Left cardiac atrium (tissue), 4 donors: ENCODE data around the gene RNASE12. TPM values are rescaled to one million over a fixed set of nuclear protein-coding genes. Genes with fewer than 3 reads are reported as not detected.

ENCODE experiments used
- ATAC-seq, 2 donors: fragments of 200-7000 bp; cut with Tn5 transposase; one replicate each; pipeline ENCODE4 v1.9.1; 2020; ENCODE audit warnings: mild to moderate bottlenecking in 2 of 2, moderate library complexity in 2 of 2
- DNase-seq: peaks from one replicate; pipeline ENCODE4 v3.0.0-alpha.2; 2020
- intact Hi-C, 2 donors: fragments of 100-400 bp; cut with DNase I; formaldehyde crosslinking; loops; one replicate each; pipeline versions ENCODE4 v1.14.1 to v1.15.1; 2022 to 2023
- total RNA-seq, 2 donors: library from RNA; stranded (reverse); fragmentation: NEBNext Ultra II Directional; extraction: Animal tissue kit (Norgen Biotek cat#: 25700); gene quantifications; one replicate each; pipeline ENCODE4 v1.2.1, GENCODE V29; 2021
- donor health status: DM: no; HTN: yes; CAD: no.
- donor health status: DM: no; HTN: yes; CAD: no; lungs with severe emphysema.
- donor health status: DM: yes; HTN: yes; CAD: no.
- donor health status: Dilated cardiomyopathy.

The RNASE12 gene
- total RNA-seq, 2 donors from 2014 or later, result not detected

DNA sequence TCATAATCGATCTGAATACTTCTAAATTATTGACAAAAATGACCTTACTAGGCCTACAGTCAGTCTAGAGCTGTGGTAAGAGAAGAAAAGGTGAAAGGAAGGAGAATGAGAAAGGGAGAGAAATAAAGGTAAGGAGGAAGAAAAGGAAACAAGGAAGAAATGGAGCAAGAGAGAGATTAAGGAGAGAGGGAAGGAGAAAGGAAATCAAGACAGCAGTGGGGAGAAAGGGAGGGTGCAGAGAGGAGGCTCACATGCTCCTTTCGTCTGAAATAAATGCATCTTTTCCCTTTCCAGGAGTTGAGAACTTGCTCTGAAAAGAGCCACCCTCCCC lies 34.0 kb downstream of the RNASE12 start:
- intact Hi-C loops, result no loop called here

DNA sequence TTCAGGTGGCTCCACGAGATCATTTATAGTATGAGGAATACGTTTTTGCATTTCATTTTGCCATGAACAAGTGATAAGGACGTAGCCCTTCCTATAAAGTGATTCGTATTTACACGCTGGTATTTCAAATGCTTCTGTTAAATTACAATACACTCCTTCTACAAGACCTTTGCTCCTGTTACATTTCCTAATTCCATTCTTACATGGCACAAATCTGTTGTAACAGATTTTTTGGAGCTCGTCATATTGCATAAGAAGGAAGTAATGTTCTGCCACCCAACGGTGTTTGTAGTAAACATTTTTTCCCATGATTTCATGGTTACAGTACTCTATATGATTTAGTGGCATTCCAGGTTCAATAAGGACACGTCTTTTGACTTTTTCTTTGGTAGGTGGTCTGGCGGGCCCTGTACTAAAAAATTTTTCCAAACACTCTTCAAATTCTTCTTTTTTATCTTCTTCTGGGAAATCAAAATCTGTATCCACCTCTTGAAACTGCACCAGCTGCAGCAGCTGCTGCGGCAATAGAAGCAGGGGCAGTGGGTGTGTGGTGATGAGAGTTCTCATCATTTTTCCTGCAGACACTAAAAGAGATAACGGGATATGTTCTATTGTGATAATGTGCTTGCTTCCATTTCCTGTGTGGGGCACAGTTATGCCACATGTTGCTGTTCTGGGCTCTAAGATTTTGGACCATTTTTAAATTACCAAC lies 34.5 kb downstream of the RNASE12 start:
- intact Hi-C loops, result no loop called here
- DNase-seq (no peak), ATAC-seq (peak in 1 of 2 donors; percentile 60)

More for the DNA sequence above, 34.0 kb downstream of the RNASE12 start:
- DNase-seq (no peak), ATAC-seq (no peak)

DNA sequence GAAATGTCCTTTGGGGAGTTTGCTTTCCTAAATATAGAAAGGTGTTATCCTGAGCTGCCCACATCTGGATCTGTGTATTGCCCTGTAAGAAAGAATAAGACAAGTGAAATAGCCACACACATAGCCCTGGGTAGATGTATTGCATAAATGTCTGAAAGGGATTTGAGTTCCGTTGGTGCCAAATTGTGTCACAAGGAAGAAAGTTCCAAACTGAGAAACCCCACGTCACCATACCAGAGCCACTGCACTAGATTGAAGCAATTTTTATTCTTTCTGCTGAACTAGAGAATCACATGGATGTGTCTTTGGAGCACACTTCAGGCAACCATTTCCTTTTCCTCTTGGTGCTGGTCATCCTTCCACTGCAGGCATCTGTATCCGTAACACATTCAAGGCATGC lies 35.3 kb downstream of the RNASE12 start:
- peak in 1 of 2 donors; percentile 83 for ATAC-seq
- intact Hi-C loops, result no loop called here
- no peak for DNase-seq

DNA sequence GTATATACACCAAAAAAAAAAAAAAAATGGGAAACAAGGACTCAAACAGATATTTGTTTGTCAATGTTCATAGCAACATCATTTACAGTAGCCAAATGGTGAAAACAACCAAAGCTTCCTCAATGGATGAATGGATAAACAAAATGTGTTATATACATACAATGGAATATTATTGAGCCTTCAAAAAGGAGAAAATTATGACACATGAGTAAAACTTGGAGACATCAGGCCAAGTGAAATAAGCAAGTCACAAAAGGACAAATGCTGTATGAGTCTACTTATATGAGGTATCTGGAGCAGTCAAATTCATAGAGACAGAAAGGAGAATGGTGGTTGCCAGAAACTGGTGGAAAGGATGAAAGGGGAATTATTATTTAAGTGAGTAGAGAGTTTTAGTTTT lies 38.2 kb downstream of the RNASE12 start:
- DNase-seq (no peak), ATAC-seq (no peak)
- intact Hi-C loops, result no loop called here

DNA sequence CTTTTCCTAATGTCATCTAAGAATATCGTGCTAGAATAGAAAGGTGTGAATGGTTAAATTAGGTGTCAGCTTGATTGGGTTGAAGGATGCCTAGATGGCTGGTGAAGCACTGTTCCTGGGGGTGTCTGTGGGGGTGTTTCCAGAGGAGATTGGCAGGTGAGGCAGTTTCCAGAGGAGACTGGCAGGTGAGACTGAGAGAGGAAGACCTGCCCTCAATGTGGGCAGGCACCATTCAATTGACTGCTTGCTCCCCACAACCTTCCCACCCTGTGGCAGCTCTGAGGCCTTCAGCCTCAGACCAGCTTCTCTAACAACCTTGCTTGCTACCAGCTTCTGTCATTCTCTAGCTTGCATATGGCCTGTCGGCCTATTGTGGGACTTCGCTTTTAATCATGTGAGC lies 39.6 kb downstream of the RNASE12 start:
- no peak for ATAC-seq
- DNase-seq, result no peak
- intact Hi-C loops, result no loop called here

DNA sequence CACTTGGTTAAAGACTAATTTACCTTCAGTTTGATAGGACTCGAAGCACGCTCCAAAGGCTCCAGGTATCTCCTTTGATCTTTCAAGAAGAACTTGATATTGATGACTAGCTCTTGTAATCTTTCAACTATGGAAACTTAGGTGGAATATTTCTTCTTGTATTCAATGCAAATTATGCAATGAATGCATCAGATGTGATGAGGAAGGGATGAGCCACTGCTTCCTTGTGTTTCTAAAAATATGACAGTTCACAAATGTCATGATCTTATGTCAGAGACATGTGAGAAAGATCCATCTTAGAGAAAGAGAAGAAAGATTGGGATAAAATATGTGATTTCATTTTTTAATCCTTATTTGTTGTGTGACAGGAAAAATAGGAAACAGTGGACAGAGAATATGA lies 40.2 kb downstream of the RNASE12 start:
- intact Hi-C loops, result no loop called here
- DNase-seq (no peak), ATAC-seq (no peak)

DNA sequence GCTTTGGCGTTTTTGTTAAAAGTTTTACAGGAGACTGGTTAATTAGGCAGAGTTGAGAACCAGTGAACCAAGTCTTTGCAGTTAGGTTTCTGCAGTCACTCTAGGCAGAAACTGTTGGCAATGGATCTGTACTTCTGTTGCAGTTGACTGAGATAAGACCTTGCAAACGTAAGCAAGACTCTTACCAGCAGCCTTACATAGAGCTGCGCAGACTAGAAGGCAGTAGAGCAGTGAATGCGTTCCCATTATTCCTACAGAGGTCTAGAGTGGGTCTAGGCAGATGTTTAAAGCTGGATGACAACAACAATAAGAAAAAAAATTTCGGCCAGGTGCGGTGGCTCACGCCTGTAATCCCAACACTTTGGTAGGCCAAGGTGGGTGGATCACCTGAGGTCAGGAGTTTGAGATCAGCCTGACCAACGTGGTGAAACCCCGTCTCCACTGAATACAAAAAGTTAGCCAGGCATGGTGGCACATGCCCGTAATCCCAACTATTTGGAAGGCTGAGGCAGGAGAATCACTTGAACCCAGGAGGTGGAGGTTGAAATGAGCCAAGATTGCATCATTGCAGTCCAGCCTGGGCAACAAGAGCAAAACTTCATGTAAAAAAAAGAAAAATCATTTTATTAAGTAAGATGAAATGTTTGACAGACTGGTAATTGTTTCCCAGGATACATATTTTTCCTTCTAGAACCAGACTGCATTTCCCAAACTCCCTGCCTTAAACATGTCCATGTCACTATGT lies 42.6 kb downstream of the RNASE12 start:
- intact Hi-C loops, result no loop called here
- no peak for DNase-seq
- no peak for ATAC-seq

DNA sequence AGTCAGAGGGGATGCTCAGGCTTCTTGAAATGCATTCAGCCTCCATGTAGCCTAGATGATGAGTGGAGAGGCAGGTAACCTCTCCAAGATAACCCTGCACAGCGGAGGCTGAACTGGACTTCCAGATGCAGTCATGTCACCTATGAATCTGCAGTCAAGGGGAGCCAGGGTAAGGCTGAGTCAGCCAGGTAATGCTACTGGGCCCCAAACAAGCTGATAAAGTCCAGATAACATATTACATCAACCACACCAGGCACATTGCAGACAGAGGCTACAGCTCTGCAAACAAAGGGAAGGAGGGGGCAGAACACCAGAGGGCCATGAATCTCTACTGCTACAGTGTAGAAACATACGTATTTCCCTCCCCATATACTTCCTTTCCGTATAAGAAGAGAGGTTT lies 44.3 kb downstream of the RNASE12 start:
- ATAC-seq (no peak), DNase-seq (no peak)
- intact Hi-C loops, result no loop called here

Other genes starting within 250 kb of the RNASE12 start
- gene PARP2, start 247.7 kb downstream of the RNASE12 start, total RNA-seq, result 10 to 100 TPM; 12.5 to 13.6 TPM
- gene TEP1, start 177.9 kb downstream of the RNASE12 start, total RNA-seq, result 10 to 100 TPM; 13.1 to 17.1 TPM
- gene KLHL33, start 155.2 kb downstream of the RNASE12 start, total RNA-seq, result under 1 TPM; 0.34 to 0.77 TPM
- gene OSGEP, start 136.6 kb downstream of the RNASE12 start, total RNA-seq, result 10 to 100 TPM; 15.4 to 23.5 TPM
- 10 to 100 TPM; 68.3 to 91.5 TPM for gene APEX1, start 136.2 kb downstream of the RNASE12 start, total RNA-seq
- gene PIP4P1, start 129.9 kb downstream of the RNASE12 start, total RNA-seq, result 10 to 100 TPM; 19.5 to 23.2 TPM
- gene PNP, start 122.0 kb downstream of the RNASE12 start, total RNA-seq, result 10 to 100 TPM; 10.8 to 29.4 TPM
- gene RNASE10, start 85.8 kb downstream of the RNASE12 start, total RNA-seq, result under 1 TPM; 0.27 to 0.34 TPM
- gene RNASE9, start 30.3 kb downstream of the RNASE12 start, total RNA-seq, result not detected
- not detected for gene RNASE11, start 3.4 kb downstream of the RNASE12 start, total RNA-seq
- not detected for gene OR6S1, start 50.3 kb upstream of the RNASE12 start, total RNA-seq
- gene RNASE4, start 93.2 kb upstream of the RNASE12 start, total RNA-seq, result 10 to 100 TPM; 15.9 to 20.8 TPM
- gene ANG, start 97.4 kb upstream of the RNASE12 start, total RNA-seq, result 10 to 100 TPM in 1 of 2 donors, 1 to 10 TPM in 1; 7.1 to 13.0 TPM
- gene EDDM3A, start 154.5 kb upstream of the RNASE12 start, total RNA-seq, result not detected
- gene EDDM3B, start 177.0 kb upstream of the RNASE12 start, total RNA-seq, result not detected
- 10 to 100 TPM in 1 of 2 donors, 1 to 10 TPM in 1; 6.9 to 16.1 TPM for gene RNASE6, start 189.9 kb upstream of the RNASE12 start, total RNA-seq
- gene RNASE1, start 211.5 kb upstream of the RNASE12 start, total RNA-seq, result 100 to 1,000 TPM; 295 to 632 TPM